Nucleus accumbens (tissue), 56 donors: ENCODE measurements around the gene BAG5.

Experiments used
- DNase-seq, 56 donors: peaks; one replicate each; lab custom pipeline; 2025; lab: John Stamatoyannopoulos, UW

The BAG5 gene

DNA sequence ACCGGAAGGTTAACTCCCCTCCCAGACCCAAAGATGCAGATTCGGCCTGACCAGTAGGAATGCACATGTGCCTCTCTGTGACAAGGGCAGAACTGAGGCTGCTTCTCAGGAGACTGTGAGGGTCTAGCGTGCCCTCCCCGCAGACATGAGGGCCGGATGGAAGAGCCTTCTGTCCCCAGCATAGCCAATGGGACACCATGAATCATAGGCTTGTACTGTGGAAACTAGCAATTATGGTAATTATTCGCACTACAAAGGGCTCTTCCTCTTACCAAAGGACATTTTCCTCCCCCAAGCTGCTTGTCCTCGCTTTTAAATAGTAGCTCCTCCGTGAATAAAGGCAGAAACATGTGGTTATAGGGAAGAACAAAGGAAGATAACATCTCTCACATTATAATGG, 6.5 kb upstream of the BAG5 start:
- DNase-seq, result no peak

- DNase-seq, result no peak
These were observed 1.5 kb upstream of the BAG5 start for GRCh38 chr14:103563844-103564505.

GRCh38 chr14:103563226-103563620, 766 bp upstream of the BAG5 start:
- no peak for DNase-seq

DNA sequence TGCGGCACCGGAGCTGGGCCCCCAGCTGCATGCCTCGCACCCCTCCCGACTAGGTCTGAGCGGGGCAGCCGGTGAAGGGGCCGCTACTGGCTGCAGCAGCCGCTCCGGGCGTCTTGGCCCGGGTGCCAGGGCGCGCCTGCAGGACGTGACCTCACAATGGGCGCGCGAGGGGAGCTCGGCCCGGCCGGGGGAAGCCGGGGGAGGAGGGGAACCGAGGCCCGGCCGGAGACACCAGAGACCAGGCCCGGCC, 353 bp downstream of the BAG5 start:
- no peak for DNase-seq

GRCh38 chr14:103561381-103562178, 877 bp downstream of the BAG5 start:
- no peak for DNase-seq

- DNase-seq, result no peak
These were observed 1.8 kb downstream of the BAG5 start for GRCh38 chr14:103560691-103561090.

DNA sequence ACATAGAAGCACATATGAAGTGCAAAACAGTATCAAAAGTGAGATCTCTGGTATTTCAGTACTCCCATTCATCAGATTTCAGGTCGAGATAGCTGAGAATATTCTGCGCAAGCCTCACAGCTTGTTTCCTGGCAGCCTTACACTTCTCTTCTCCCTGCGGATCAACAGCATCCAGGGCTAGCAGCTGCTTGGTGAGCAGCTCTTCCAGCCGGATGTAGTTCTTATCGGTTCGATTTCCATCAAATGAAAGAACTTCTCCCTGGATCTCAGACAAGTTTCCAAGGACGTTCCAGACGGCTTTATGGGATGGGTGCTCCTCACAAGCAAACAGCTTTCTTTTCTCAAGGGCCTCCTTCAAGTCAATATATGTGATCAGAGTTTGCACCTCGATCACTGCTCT, 2.7 kb downstream of the BAG5 start:
- no peak for DNase-seq

GRCh38 chr14:103558071-103558882, 4.2 kb downstream of the BAG5 start:
- DNase-seq, result no peak

DNA sequence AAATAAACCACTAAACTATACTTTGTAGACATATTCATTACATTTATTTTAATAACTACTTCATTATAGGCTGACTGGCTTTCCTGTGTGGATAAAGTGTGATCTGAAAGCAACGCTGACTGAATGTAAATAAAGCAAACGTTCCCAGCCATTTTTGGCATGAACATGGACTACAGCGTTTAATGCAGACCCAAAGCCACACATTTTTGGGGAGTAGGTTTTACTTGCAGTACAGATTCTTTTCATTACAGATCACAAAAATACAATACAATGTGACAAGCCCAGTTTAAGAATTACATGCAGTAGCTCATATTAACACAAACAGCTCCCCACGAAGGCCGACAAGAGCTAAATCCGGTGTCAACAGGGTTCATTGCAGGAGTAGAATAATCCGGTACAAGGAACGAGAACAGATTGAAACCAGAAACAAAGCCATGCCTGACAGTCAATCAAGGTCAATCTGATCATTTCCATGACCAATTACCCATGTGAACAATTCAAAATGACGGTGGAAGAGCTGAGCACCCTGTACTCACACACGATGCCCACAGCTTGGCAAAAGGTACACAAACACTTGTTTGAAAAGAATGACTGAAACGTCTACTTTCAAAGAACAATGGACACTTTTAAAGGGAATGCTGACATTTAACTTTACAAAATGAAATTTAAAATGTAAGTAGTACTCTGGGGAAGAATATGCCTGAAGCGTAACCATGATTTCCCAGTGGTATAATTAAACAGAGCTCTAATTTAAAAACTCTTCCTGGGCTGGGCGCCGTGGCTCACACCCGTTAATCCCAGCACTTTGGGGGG, 5.3 kb downstream of the BAG5 start:
- no peak for DNase-seq

- DNase-seq, result no peak
These were observed 6.7 kb downstream of the BAG5 start for GRCh38 chr14:103555559-103556337.

GRCh38 chr14:103552846-103553210, 9.6 kb downstream of the BAG5 start:
- no peak for DNase-seq

DNA sequence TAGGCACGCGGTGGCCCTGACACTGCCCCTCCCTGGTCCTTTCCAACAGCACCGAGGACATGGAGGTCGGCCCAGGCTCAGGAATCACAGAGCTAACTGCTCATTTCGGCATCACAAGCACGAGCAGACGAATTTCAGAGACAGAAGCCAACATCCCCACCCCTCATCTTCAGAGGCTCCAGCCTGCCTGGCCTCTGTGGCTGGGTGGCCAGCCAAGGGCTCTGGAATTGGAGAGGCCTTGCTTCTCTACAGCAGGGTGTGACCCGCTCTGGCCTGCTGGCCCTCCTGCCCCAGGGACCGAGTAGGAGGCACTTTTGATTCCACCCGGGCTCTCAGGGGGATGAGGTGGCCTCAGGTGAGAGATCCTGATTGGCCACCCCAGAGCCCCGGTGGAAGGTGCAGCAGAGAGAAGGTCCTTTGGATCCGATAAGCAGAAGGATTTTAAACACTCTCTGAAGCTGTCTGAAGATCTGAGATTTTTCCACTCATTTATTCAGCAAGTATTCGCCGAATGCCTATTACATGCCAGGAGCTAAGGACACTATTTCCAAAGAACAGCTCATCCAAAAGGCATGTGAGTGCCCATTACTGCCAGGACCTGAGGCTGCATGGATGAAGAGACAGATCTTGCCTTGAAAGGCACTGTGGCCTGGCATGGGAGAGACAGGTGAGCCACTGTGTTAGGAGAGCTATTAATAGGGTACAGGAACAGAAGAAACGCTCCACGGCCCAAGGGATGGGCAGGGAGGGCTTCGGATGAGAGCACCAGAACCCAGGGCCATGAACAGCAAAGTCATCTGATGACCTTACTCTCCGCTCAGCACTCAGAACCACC, 10.2 kb downstream of the BAG5 start:
- no peak for DNase-seq

DNA sequence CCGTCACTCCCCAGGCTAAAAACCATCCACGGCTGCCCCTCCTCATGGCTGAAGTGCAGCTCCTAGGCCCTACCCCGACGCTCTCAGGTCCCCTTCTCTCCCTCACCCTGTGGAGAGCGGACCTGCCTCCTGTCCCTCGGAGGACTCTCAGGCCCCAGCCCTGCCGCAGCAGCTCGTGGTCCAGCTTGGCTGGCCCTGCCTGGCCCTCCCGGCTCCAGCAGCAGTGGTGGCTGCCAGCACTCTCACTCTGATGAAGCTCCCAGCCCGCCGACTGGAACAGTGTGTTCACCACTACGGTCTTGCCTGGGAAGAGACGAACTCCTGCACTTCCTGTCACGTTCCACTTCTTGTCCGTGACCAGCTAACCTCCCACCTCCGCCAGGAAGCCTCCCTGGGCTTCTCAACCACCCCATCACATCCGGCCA, 11.1 kb downstream of the BAG5 start:
- peak in 15 of 56 donors; percentile 32 to 71 (median 43) for DNase-seq

- DNase-seq, result peak in 4 of 56 donors; percentile 25 to 63 (median 56)
These were observed 11.8 kb downstream of the BAG5 start for GRCh38 chr14:103550451-103551337.

GRCh38 chr14:103549361-103550311, 12.8 kb downstream of the BAG5 start:
- DNase-seq, result peak in 53 of 56 donors; percentile 28 to 92 (median 74)

DNA sequence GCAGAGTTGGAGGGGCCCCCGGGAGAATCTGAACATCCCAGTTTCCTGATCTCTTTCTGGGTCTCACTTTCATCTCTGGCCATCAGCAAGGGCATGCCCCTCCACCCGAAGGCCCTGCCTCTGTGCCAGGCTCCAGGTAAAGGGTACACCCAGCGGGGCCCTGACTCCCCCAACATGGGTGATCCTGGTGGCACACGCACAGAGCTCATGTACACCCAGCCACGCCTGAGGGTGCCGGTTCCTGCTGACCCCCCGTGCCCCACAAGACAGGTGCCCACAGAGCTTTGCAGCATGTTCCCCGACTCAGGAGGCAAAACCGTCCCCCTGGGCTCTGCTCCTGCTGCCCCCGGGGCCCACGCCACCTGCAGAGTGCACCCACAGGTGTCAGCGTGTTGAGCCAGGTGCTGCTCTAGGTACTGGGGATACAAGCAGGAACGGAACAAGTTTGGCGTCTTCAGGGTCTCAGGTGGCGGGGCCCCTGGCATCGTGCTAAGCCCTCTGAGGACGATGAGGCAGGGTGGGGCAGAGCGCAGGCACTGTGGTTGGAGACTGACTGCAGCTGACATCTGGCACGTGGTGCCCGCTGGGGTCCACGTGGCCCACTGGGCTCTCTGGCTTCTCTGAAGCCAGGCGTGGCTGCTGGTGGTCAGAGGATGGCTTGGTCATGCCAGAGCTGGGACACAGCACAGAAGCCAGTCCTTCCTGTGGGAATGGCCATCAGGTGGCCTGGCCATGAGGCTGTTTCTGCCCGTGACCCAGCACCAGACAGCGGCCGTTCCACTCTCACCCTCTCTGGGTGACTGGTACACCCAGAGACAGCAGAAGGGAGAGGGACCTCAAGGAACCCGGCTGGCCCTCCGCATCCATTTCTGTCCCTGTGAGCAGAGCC, 13.8 kb downstream of the BAG5 start:
- peak in 25 of 56 donors; percentile 33 to 77 (median 58) for DNase-seq
